Right lobe of liver (tissue), 6 donors: ENCODE results near the gene MAPT. TPM values are rescaled to one million over a fixed set of nuclear protein-coding genes. Genes with fewer than 3 reads are reported as not detected.
"Not testable (repeated sequence)": the region's sequence is repeated elsewhere in the genome, so short reads cannot be mapped to it uniquely, and the experiment has no call there.

Experiments used
- ATAC-seq, 4 donors: fragments of 200-7000 bp; cut with Tn5 transposase; one replicate each; pipeline ENCODE4 v1.9.1; 2020; ENCODE audit warnings: mild to moderate bottlenecking in 4 of 4, moderate library complexity in 4 of 4
- DNase-seq, 3 donors: peaks; one replicate each; pipeline ENCODE4 v3.0.0-alpha.2; 2020
- H3K27ac ChIP-seq, 3 donors: fragments of 200-600 bp; one replicate each; pipeline ENCODE4 v1.8.0; 2022
- H3K27me3 ChIP-seq, 2 donors: fragments of 200-600 bp; one replicate each; pipeline ENCODE4 v1.8.0; 2022
- H3K36me3 ChIP-seq, 4 donors: fragments of 200-600 bp; sonication (generic) in 1 of 4; one replicate each; pipeline versions ENCODE4 v1.5.1 to v1.8.0; 2017 to 2022; ENCODE audit warnings: control low read depth in 1 of 4
- H3K4me1 ChIP-seq, 4 donors: fragments of 200-600 bp; sonication (generic) in 1 of 4; one replicate each; pipeline versions ENCODE4 v1.5.1 to v1.8.0; 2017 to 2022; ENCODE audit warnings: control low read depth in 1 of 4
- H3K4me3 ChIP-seq, 3 donors: fragments of 200-600 bp; one replicate each; pipeline ENCODE4 v1.8.0; 2022
- H3K9me3 ChIP-seq, 4 donors: fragments of 200-600 bp; sonication (generic) in 1 of 4; one replicate each; pipeline versions ENCODE4 v1.5.1 to v1.8.0; 2017 to 2022; ENCODE audit warnings: control low read depth in 1 of 4
- CTCF ChIP-seq, 4 donors: fragments of 200-600 bp in 3 of 4; fragments of 450-650 bp in 1 of 4; IDR thresholded peaks; one replicate each; pipeline versions ENCODE4 v1.5.1 to v1.8.0; 2016 to 2022; ENCODE audit warnings: antibody characterized with exemption in 4 of 4, mild to moderate bottlenecking in 2 of 4
- POLR2A ChIP-seq: fragments of 450-650 bp; IDR thresholded peaks from one replicate; pipeline ENCODE4 v1.6.1; 2017; ENCODE audit warnings: antibody characterized with exemption, mild to moderate bottlenecking
- WGBS: methylation state at CpG from one replicate; pipeline ENCODE4 v1.1.6; 2018; ENCODE audit warnings: low coverage, low lambda C conversion rate; ENCODE audit not compliant: insufficient coverage; ENCODE audit errors: missing lambda C conversion rate; 5-methylcytosine and 5-hydroxymethylcytosine counted together
- intact Hi-C, 2 donors: fragments of 100-400 bp; cut with DNase I; formaldehyde crosslinking; loops; one replicate each; pipeline versions ENCODE4 v1.11.2 to v1.14.1; 2022
- total RNA-seq, 6 experiments: library from RNA; depleted of rRNA in 2 of 6; stranded (reverse); fragments of >200 nt in 2 of 6; fragmentation: NEBNext Ultra II Directional in 3 of 6; extraction: Animal tissue kit (Norgen Biotek cat#: 25700) in 3 of 6; gene quantifications; one replicate each; pipeline versions ENCODE4 v1.1.0 to v1.2.4, GENCODE V29; 2016 to 2023
- donor health status: DM: no; HTN: yes; CAD: no.
- donor health status: DM: no; HTN: no; CAD: no.
- donor health status: DM: no; HTN: no; CAD: no.
- donor health status: DM: no; HTN: yes; CAD: no.
- donor health status: DM: no; HTN: yes; CAD: no.

The MAPT gene
- total RNA-seq, 6 experiments from 2014 or later: 0.39 to 4.9 (median 0.59) TPM

- Histone ChIP-seq H3K27me3 (no peaks in the 10 kb centered on the region), H3K36me3 (no peaks in the 10 kb centered on the region), H3K27ac (no peak overlapping the region), H3K9me3 (no peaks in the 10 kb centered on the region), H3K4me3 (no peak overlapping the region), H3K4me1 (no peaks in the 10 kb centered on the region)
- 52% methylated on average over 7 of the region's 9 CpGs for WGBS
- no peak for TF ChIP-seq POLR2A
- TF ChIP-seq CTCF (IDR thresholded peaks at IDR 0.05): no peak
- no peak for ATAC-seq
- intact Hi-C loops: no loop called here
- no peak for DNase-seq
Observed at GRCh38 chr17:45854209-45854608, 40.1 kb upstream of the MAPT start.

GRCh38 chr17:45855691-45856336, 38.5 kb upstream of the MAPT start:
- H3K9me3 ChIP-seq: no peaks in the 10 kb centered on the region
- TF ChIP-seq POLR2A: no peak
- no peak for TF ChIP-seq CTCF (IDR thresholded peaks at IDR 0.05)
- no peaks in the 10 kb centered on the region for H3K36me3 ChIP-seq
- H3K4me1 ChIP-seq: no peaks in the 10 kb centered on the region
- intact Hi-C loops: no loop called here
- no peak overlapping the region for H3K27ac ChIP-seq
- ATAC-seq (no peak), DNase-seq (no peak)
- 43% methylated on average over 2 of the region's 2 CpGs for WGBS
- H3K4me3 ChIP-seq: no peak overlapping the region
- no peaks in the 10 kb centered on the region for H3K27me3 ChIP-seq

GRCh38 chr17:45857977-45858708, 36.2 kb upstream of the MAPT start:
- Histone ChIP-seq H3K27me3 (no peaks in the 10 kb centered on the region), H3K36me3 (no peaks in the 10 kb centered on the region), H3K4me1 (no peaks in the 10 kb centered on the region), H3K4me3 (no peak overlapping the region), H3K27ac (no peak overlapping the region), H3K9me3 (no peaks in the 10 kb centered on the region)
- ATAC-seq (no peak), DNase-seq (no peak)
- TF ChIP-seq CTCF (IDR thresholded peaks at IDR 0.05): no peak
- WGBS: 23% methylated on average over 4 of the region's 10 CpGs
- intact Hi-C loops: no loop called here

- ATAC-seq (no peak), DNase-seq (no peak)
- Histone ChIP-seq H3K36me3 (no peaks in the 10 kb centered on the region), H3K27ac (no peak overlapping the region), H3K4me3 (no peak overlapping the region), H3K27me3 (no peaks in the 10 kb centered on the region), H3K4me1 (no peaks in the 10 kb centered on the region), H3K9me3 (no peaks in the 10 kb centered on the region)
- TF ChIP-seq POLR2A (no peak), CTCF (IDR thresholded peaks at IDR 0.05) (no peak)
- 81% methylated on average over 3 of the region's 7 CpGs for whole genome bisulfite sequencing
- intact Hi-C loops: no loop called here
Observed at GRCh38 chr17:45861165-45861564, 33.2 kb upstream of the MAPT start.

- H3K36me3 ChIP-seq, DNase-seq, H3K4me1 ChIP-seq, intact Hi-C loops, H3K27me3 ChIP-seq, H3K4me3 ChIP-seq, ATAC-seq, H3K9me3 ChIP-seq, H3K27ac ChIP-seq: not testable (repeated sequence)
- 82% methylated on average over 9 of the region's 9 CpGs for whole genome bisulfite sequencing
Observed at GRCh38 chr17:45862127-45862526, 32.2 kb upstream of the MAPT start.
